PC-9 (cell line): ENCODE data around the gene HERC2.
"Not testable (repeated sequence)": the region's sequence is repeated elsewhere in the genome, so short reads cannot be mapped to it uniquely, and the experiment has no call there.

Experiments used
- EZH2 ChIP-seq: fragments of 200-600 bp; sonication (generic); IDR thresholded peaks from 2 replicates; pipeline ENCODE4 v1.8.0; 2017; ENCODE audit warnings: antibody characterized with exemption, low read depth
- TF ChIP-seq, protein P1 (sequence below): fragments of 200-600 bp; sonication (generic); conservative IDR thresholded peaks from 2 replicates; pipeline ENCODE4 v1.6.1; 2017; ENCODE audit warnings: mixed run types, antibody characterized with exemption, mild to moderate bottlenecking, moderate library complexity

DNA sequence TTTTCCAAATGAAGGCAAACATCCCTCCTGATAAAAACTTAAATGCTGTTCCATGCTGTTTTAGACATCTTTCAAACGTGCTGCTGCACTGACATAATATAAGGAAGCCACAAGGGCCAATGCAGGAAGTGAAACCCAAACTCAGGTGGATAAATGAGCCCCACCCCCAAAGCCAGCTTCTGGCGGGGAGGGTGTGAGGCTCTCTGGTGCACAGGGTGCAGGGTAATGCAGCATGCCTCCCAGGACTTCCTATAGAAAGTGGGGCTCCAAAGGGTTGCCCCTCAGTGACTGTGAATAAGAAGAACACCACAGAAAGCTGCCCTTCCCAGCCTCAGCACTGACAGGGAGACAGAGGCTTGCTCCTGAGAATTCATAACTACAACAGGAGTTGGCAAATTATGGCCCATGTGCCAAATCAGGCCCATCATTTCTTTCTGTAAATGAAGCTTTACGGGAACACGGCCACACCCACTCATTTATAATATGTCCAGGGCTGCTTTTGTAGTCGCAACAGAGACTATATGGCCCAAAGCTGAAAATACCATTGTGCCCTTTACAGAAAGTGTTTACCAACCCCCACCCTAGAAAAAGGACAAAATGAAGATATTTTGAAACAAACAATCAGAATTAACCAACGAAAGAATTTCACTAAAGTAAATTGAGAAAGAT, 185.6 kb downstream of the HERC2 start:
- TF ChIP-seq, protein P1, sequence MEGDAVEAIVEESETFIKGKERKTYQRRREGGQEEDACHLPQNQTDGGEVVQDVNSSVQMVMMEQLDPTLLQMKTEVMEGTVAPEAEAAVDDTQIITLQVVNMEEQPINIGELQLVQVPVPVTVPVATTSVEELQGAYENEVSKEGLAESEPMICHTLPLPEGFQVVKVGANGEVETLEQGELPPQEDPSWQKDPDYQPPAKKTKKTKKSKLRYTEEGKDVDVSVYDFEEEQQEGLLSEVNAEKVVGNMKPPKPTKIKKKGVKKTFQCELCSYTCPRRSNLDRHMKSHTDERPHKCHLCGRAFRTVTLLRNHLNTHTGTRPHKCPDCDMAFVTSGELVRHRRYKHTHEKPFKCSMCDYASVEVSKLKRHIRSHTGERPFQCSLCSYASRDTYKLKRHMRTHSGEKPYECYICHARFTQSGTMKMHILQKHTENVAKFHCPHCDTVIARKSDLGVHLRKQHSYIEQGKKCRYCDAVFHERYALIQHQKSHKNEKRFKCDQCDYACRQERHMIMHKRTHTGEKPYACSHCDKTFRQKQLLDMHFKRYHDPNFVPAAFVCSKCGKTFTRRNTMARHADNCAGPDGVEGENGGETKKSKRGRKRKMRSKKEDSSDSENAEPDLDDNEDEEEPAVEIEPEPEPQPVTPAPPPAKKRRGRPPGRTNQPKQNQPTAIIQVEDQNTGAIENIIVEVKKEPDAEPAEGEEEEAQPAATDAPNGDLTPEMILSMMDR, result not testable (repeated sequence)
- not testable (repeated sequence) for TF ChIP-seq EZH2
